ENCODE data around the gene FADS2. TPM values are rescaled to one million over a fixed set of nuclear protein-coding genes. Genes with fewer than 3 reads are reported as not detected.

Gene FADS2
- total and polyA plus RNA-seq, 2 experiments from 2014 or later, result 124 to 392 TPM

GRCh38 chr11:61875698-61876097 is 47.6 kb downstream of the FADS2 start:
- H3K4me3 ChIP-seq, result no peak overlapping the region
- H2AFZ ChIP-seq, result no peak overlapping the region
- Mint-ChIP-seq H3K27me3 (ENCODE audit: insufficient read depth, low read depth, poor library complexity) (peaks cover 19% of the 10 kb centered on the region), H3K4me3 (no peak overlapping the region), H3K27ac (no peak overlapping the region), H3K9me3 (no peaks in the 10 kb centered on the region), H3K36me3 (ENCODE audit: low read depth) (peaks cover 3% of the 10 kb centered on the region; the same call in 1 of the 3 replicates), H3K4me1 (peaks cover 34% of the 10 kb centered on the region)
- H3K27ac ChIP-seq (ENCODE audit: low read depth), result peak overlapping the region; percentile 45; the same call in 1 of the 2 replicates
- no peaks in the 10 kb centered on the region for H4K20me1 ChIP-seq (replicated peaks; ENCODE audit: insufficient read depth)
- peaks cover 21% of the 10 kb centered on the region for H3K4me1 ChIP-seq (ENCODE audit: insufficient read depth)
- no peak for ATAC-seq
- H3K27me3 ChIP-seq (ENCODE audit: insufficient read depth), result no peaks in the 10 kb centered on the region
- peaks cover 1% of the 10 kb centered on the region; the same call in 1 of the 2 replicates for H3F3A ChIP-seq (replicated peaks; ENCODE audit: low read depth)
- TF ChIP-seq ZNF462 (CRISPR knock-in tag; IDR thresholded peaks at IDR 0.05) (no peak), EZH2 (IDR thresholded peaks at IDR 0.05; ENCODE audit: low read depth, unreplicated experiment) (no peak), CREB1 (CRISPR knock-in tag; IDR thresholded peaks at IDR 0.05; ENCODE audit: low read depth) (no peak), STAT1 (IDR thresholded peaks at IDR 0.05; ENCODE audit: unreplicated experiment) (no peak), ETS1 (IDR thresholded peaks at IDR 0.05) (no peak)
- no peaks in the 10 kb centered on the region for H3K79me2 ChIP-seq (replicated peaks; ENCODE audit: insufficient read depth)
- H3K36me3 ChIP-seq (ENCODE audit: insufficient read depth), result no peaks in the 10 kb centered on the region; the same call in 1 of the 2 replicates
- DNase-seq (ENCODE audit: low spot score), result no peak
- no peak overlapping the region for H3K4me2 ChIP-seq
- H3K9me2 ChIP-seq (ENCODE audit: insufficient read depth), result no peaks in the 10 kb centered on the region
